DMS53 treated with DMSO at 0.1 percent for 48 hours (cell line): ENCODE results near the gene SRPK1.

ENCODE experiments used
- DNase-seq: peaks from one replicate; lab custom pipeline; 2025; ENCODE audit not compliant: unreplicated experiment; lab: John Stamatoyannopoulos, UW

The SRPK1 gene

GRCh38 chr6:35903679-35904078 is 17.2 kb downstream of the SRPK1 start:
- no peak for DNase-seq

- no peak for DNase-seq
Measured at GRCh38 chr6:35900448-35900847, 20.4 kb downstream of the SRPK1 start.

- no peak for DNase-seq
Measured at GRCh38 chr6:35898003-35898402, 22.9 kb downstream of the SRPK1 start.

- DNase-seq = no peak
Measured at GRCh38 chr6:35897486-35897885, 23.4 kb downstream of the SRPK1 start.

- no peak for DNase-seq
Measured at GRCh38 chr6:35897036-35897435, 23.9 kb downstream of the SRPK1 start.

GRCh38 chr6:35896228-35896627 is 24.7 kb downstream of the SRPK1 start:
- no peak for DNase-seq

- no peak for DNase-seq
Measured at GRCh38 chr6:35895560-35895959, 25.3 kb downstream of the SRPK1 start.

- no peak for DNase-seq
Measured at GRCh38 chr6:35894776-35895175, 26.1 kb downstream of the SRPK1 start.

- no peak for DNase-seq
Measured at GRCh38 chr6:35893246-35893645, 27.7 kb downstream of the SRPK1 start.

GRCh38 chr6:35892482-35892881 is 28.4 kb downstream of the SRPK1 start:
- DNase-seq = no peak

- DNase-seq = no peak
Measured at GRCh38 chr6:35879151-35879550, 41.7 kb downstream of the SRPK1 start.

- DNase-seq = no peak
Measured at GRCh38 chr6:35876902-35877301, 44.0 kb downstream of the SRPK1 start.

GRCh38 chr6:35874730-35875129 is 46.2 kb downstream of the SRPK1 start:
- DNase-seq = no peak

GRCh38 chr6:35859367-35859766 is 61.5 kb downstream of the SRPK1 start:
- DNase-seq = no peak

- no peak for DNase-seq
Measured at GRCh38 chr6:35857853-35858252, 63.0 kb downstream of the SRPK1 start.

- DNase-seq = no peak
Measured at GRCh38 chr6:35856250-35856649, 64.6 kb downstream of the SRPK1 start.

- DNase-seq = no peak
Measured at GRCh38 chr6:35852994-35853393, 67.9 kb downstream of the SRPK1 start.

- DNase-seq = no peak
Measured at GRCh38 chr6:35850208-35850607, 70.7 kb downstream of the SRPK1 start.

- no peak for DNase-seq
Measured at GRCh38 chr6:35844290-35844689, 76.6 kb downstream of the SRPK1 start.

GRCh38 chr6:35842381-35842780 is 78.5 kb downstream of the SRPK1 start:
- no peak for DNase-seq

- no peak for DNase-seq
Measured at GRCh38 chr6:35839019-35839418, 81.9 kb downstream of the SRPK1 start.

- DNase-seq = no peak
Measured at GRCh38 chr6:35833536-35833935, 87.4 kb downstream of the SRPK1 start.

GRCh38 chr6:35831257-35832007 is 89.5 kb downstream of the SRPK1 start:
- no peak for DNase-seq
